Measurements from ENCODE around the gene LETMD1.
"Not testable (repeated sequence)": the region's sequence is repeated elsewhere in the genome, so short reads cannot be mapped to it uniquely, and the experiment has no call there.

Gene LETMD1

GRCh38 chr12:51047655-51048540, at the start of gene LETMD1:
Gene LETMD1, plus strand, starts transcription at chr12:51048327. Its CDS starts 30 bp downstream, at chr12:51048357.
- FAIRE-seq: peak; percentile 88

DNA sequence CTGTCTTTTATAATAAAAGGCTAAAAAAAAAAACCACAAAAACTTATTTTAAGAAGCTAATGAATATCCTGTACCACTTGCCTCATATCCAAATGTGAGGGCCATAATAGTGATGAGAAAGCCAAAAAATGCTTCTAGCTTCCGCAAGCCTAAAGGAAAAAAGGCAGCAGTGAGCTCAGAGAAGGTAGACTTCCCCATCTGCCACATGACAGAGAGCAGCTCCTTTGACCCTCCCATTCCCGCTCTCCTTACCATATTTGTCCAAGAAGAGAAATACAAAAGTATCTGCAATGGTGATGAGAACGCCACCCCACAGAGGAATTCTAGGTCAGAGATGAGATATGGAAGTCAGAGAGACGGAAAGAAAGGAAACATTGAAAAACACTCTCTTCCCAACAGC, 49.0 kb upstream of the LETMD1 start:
- no peak for FAIRE-seq

DNA sequence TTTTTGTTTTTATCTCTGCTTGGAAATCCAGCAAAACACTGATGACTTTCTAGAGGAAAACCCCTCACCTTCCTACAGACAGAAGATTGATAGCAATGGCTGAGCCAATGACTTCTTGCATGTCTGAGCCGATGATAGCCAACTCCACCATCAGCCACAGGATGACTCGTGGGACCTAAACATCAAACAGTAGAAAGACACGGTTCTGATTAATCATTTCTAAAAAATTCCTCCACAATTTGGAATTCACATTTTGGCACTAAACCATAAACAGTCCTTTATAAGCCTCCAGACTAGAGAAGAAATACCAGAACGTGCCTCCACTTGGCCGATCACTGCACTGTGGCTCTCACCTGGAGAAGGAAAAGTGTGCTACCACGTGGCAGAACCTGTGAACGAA, 47.9 kb upstream of the LETMD1 start:
- FAIRE-seq: no peak

GRCh38 chr12:51001799-51002198, 46.3 kb upstream of the LETMD1 start:
- no peak for FAIRE-seq

- no peak for FAIRE-seq
Measured at GRCh38 chr12:51004504-51004903, 43.6 kb upstream of the LETMD1 start.

DNA sequence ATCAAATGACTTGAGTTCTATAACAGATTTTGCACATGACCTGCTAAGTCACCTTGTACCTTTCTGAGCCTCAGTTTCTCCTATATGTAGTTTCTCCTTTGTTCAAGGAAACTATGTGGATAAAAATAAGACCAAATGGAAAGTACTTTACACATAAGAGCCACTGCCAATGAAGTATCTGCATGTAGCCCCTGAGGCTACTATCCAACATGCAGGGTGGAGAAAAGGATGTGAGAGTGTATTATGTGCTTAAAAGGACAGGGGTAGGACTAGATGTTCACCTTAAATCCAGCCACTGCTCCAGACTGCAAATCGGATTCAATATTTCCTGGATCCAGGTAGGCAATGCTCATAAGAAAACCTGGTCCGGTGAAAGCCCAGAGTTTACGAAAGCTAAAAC, 43.1 kb upstream of the LETMD1 start:
- no peak for FAIRE-seq

DNA sequence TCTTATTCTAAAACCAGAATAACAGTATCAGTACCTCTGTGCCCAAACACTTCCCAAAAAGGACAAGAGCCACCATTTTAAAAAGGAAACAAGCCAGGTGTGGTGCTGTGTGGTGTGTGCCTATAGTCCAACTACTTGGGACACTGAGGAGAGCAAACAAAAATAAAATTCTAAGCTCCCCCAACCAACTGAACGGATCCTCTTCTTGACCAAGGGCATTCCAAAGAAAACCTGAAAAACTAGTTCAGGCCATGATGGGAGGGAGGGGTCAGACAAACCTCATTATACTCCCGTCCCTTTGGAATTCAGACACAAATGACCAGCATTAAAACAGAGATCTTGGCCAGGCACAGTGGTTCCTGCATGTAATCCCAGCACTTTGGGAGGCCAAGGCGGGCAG, 42.5 kb upstream of the LETMD1 start:
- no peak for FAIRE-seq

DNA sequence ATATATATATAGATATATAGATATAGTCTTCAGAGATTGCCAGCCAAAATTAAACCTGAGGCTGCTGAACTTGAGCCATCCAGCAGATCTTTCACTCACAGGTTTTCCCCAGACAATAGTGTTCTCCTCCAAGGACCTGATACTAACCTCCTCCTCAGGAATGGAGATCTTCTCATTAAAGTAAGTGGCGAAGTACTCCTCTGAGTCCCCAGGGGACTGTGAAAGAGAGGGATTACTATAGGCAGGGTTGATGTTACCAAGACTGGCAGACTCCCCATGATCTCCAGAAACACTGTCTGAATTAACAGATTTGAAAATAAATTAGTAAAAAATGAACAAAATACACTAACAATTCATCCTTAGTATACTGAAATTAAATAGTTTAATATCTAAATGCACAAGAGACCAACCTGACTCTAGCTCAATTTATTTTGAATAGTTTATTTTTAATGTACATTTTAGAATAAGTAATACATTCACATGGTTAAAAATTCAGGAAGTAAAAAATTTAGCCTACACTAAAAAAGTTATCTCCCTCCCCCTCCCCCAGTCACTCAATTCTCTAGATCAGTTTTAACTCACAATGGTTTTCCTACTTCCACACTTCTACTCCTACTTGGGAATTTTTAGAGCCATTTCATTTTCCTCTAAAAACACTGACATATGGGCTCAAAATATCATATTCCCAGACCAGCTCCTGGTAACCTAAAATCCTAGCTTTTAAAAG, 39.6 kb upstream of the LETMD1 start:
- FAIRE-seq: no peak

DNA sequence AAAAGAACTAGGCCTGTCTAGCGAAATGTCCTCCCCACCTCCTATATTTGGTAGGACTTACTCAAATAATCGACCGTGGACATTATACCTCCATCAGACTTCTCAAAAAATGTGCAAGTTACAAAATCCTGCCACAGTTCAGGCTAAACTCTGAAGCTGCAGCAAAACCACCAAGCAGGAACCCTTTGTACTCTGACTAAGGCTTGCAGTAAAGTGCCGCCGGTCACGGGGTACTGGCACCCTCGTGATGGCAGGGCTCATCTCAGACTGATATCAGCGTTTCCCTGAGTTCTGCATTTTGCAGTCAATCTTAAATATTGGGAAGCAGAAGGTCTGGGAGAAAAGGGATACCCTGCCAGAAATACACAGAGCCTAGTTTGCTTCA, 39.1 kb upstream of the LETMD1 start:
- FAIRE-seq: no peak

DNA sequence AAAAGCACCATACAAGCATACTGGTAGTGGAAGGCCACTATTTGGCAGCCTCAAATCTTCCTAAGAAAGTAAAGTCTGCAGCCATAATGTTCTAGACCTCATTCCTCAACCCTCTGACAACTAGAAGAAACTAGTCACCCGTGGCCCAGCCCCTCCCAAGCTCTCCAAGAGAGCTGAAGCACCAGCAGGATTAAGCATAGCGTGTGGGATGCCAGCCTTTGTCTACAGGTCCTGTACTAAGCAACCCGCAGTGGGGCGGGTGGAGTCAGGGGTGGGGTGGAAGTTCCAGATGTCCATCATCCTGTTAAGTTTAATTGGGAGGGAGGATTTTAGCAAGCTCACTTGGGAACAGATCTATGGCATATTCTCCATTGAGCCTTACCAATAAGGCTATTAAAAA, 36.2 kb upstream of the LETMD1 start:
- no peak for FAIRE-seq

- FAIRE-seq: no peak
Measured at GRCh38 chr12:51012570-51013236, 35.4 kb upstream of the LETMD1 start.

- FAIRE-seq: no peak
Measured at GRCh38 chr12:51013441-51013840, 34.7 kb upstream of the LETMD1 start.

DNA sequence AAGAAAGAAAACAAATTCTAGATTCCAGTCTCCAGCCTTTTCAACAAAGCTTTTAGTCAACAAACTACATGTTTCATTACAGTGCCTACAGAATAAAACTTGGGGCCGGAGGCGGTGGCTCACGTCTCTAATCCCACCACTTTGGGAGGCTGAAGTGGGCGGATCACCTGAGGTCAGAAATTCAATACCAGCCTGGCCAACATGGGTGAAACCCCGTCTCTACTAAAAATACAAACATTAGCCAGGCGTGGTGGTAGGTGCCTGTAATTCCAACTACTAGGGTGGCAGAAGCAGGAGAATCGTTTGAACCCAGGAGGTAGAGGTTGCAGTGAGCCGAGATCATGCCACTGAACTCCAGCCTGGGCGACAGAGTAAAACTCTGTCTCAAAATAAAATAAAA, 33.7 kb upstream of the LETMD1 start:
- not testable (repeated sequence) for FAIRE-seq

GRCh38 chr12:51017452-51017851, 30.7 kb upstream of the LETMD1 start:
- FAIRE-seq: no peak

DNA sequence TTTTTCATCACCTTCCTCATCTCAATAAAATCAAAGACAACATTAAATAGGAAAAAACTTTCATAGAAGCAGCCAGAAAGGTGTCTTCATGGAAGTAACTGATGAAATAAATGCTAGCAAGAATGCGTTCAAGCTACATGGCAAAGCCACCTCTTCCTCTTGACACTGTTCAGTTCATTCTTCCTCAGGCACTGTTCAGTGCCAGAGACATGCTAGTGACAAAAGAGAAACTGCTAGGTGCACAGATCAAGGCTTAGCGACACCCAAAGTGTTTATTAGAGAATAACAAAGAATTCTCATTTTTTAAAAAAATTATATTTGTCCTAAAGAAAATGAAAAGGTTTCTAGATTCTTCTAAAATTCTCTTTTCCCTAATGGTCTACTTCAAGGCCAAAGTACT, 29.2 kb upstream of the LETMD1 start:
- no peak for FAIRE-seq

DNA sequence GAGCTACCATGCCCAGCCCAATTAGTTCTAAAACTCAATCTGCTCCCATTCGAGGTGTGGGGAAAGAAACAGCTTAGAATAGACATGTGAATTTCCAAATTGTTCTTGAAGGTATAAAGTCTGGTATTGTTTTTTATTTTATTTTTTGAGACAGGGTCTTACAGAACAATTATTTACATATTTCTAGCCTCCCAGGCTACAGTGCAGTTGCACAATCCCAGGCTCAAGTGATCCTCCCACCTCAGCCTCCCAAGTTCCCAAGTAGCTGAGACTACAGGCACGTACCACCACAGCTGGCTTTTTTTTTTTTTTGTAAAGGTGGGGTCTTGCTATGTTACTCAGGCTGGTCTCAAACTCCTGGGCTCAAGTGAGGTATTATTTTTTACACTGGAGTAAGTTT, 28.2 kb upstream of the LETMD1 start:
- no peak for FAIRE-seq

- FAIRE-seq: no peak
Measured at GRCh38 chr12:51020448-51021182, 27.5 kb upstream of the LETMD1 start.

DNA sequence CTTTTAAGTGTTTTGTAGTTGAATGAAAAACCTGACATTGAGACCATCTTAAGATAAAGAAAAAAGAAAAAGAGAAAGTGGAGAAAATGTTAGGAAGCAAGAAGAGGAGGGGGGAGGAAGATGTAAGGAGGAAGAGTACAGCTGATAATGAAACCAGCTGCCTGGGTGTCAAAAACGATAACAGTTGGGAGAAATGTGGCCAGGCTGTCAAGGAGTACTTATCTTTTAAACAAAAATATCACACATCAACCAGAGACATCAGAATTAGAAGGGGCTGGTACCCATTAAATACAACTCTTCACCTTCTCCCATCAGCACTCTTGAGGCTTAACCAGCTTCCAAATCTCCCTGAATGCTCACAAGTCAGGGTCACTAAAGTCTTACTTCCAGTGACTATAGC, 26.4 kb upstream of the LETMD1 start:
- no peak for FAIRE-seq

GRCh38 chr12:51023625-51024382, 24.3 kb upstream of the LETMD1 start:
- FAIRE-seq: no peak

DNA sequence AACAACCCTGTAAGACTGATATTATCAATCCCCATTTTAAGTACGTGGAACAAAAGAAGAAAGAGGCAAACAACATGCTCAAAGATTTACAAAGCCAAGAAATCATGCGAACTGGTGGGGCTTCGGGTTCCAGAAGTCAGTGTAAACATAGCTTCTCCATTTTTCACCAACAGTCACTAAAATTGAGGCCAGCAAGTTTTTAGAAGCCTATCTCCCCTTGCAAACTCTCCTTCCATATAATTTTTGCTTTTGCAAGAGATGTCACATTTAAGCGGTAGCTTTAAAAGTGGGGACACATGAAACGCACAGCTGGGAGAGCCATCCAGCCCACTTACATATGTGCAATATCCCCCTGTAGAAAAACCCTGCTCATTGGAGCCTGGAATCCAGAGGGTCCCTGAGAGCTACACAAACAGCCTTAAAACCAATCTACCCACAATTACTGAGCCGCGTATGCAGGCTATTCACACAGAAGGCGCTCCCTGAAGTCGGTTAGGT, 22.7 kb upstream of the LETMD1 start:
- FAIRE-seq: no peak

DNA sequence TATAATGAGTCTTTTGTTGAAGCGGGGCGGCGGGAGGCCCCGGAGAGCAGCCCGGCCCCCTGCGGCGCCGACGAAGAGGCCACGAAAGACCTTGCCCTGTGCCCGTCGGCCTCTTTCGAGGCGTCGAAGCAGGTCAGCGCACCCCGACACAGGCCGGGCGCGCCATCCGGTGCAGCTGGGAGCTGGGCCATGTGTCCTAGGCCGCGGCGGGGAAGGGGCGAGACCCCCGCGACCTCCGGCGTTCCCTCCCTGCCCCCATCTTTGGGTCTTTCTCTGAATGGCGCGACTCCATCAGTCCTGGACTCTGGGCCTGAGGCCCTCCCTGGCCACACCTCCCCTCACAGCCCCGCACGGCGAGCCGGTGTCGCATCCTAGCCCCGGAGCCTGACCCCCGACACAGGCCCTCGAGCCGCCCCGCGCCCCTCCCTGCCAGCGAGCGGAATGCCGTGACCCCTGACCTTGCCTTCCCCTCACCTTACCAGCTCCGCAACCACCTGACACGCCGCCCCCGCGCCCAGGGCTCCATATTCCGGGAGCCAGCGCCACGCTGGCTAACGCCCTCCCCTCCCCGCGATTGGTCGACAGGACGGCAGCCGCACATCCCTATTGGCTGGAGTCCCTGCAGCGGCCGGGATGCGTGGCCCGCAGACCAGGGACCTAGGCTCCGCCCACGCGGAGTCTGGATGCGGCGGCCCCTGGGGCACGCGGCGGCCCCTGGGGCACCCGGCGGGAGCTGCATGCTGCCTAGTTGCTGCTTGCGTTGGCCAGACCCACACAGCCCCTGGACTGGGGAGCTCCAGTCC, 22.1 kb upstream of the LETMD1 start, which contains the start of gene SLC11A2:
Gene SLC11A2 (minus strand): TSS at position 549 of the 803 bp plus-strand sequence. CDS start 15,656 bp downstream, outside the sequence.
- no peak for FAIRE-seq
